Measurements from ENCODE around the gene AGRP. TPM values are rescaled to one million over a fixed set of nuclear protein-coding genes. Genes with fewer than 3 reads are reported as not detected.

The AGRP gene
- total and polyA plus RNA-seq, 8 donors: 0.18 to 1.9 (median 0.37) TPM; not detected in 1

GRCh38 chr16:67460168-67460567 is 23.2 kb downstream of the AGRP start:
- ATAC-seq: no peak
- no peak for DNase-seq
- Histone ChIP-seq H3K27me3 (no peaks in the 10 kb centered on the region), H3K9me3 (no peaks in the 10 kb centered on the region), H3K36me3 (peaks cover 0 to 33% of the 10 kb centered on the region in 2 donors), H3K27ac (peak overlapping the region; percentile 71 to 75), H3K4me1 (peaks cover 40 to 86% of the 10 kb centered on the region in 2 donors), H3K4me3 (no peak overlapping the region)
- no peak for TF ChIP-seq CTCF (IDR thresholded peaks at IDR 0.05)
- intact Hi-C loops (cut with DNase I): no loop called here

GRCh38 chr16:67459861-67460150 is 23.5 kb downstream of the AGRP start:
- ATAC-seq: no peak
- TF ChIP-seq CTCF (IDR thresholded peaks at IDR 0.05): no peak
- H3K9me3 ChIP-seq: no peaks in the 10 kb centered on the region
- intact Hi-C loops (cut with DNase I): no loop called here
- DNase-seq: no peak
- peaks cover 0 to 37% of the 10 kb centered on the region in 2 donors for H3K36me3 ChIP-seq
- H3K4me1 ChIP-seq: peaks cover 40 to 84% of the 10 kb centered on the region in 2 donors
- H3K4me3 ChIP-seq: no peak overlapping the region
- no peaks in the 10 kb centered on the region for H3K27me3 ChIP-seq
- peak overlapping the region; percentile 71 to 75 for H3K27ac ChIP-seq

- Histone ChIP-seq H3K27me3 (no peaks in the 10 kb centered on the region), H3K36me3 (peaks cover 0 to 36% of the 10 kb centered on the region in 2 donors), H3K27ac (peak overlapping the region; percentile 71 to 75), H3K9me3 (no peaks in the 10 kb centered on the region), H3K4me1 (peaks cover 40 to 84% of the 10 kb centered on the region in 2 donors), H3K4me3 (no peak overlapping the region)
- DNase-seq (peak in 1 of 4 donors; percentile 65), ATAC-seq (peak; percentile 79)
- TF ChIP-seq CTCF (IDR thresholded peaks at IDR 0.05): no peak
- intact Hi-C loops (cut with DNase I): no loop called here
Observed at GRCh38 chr16:67459066-67459860, 24.1 kb downstream of the AGRP start.

- DNase-seq (no peak), ATAC-seq (no peak)
- H3K27ac ChIP-seq: peak overlapping the region; percentile 71 to 75
- intact Hi-C loops (cut with DNase I): no loop called here
- no peak for TF ChIP-seq CTCF (IDR thresholded peaks at IDR 0.05)
- H3K4me1 ChIP-seq: peaks cover 40 to 78% of the 10 kb centered on the region in 2 donors
- H3K36me3 ChIP-seq: peaks cover 0 to 41% of the 10 kb centered on the region in 2 donors
- H3K9me3 ChIP-seq: no peaks in the 10 kb centered on the region
- H3K4me3 ChIP-seq: no peak overlapping the region
- H3K27me3 ChIP-seq: no peaks in the 10 kb centered on the region
Observed at GRCh38 chr16:67458121-67458641, 25.2 kb downstream of the AGRP start.

- no peak for TF ChIP-seq CTCF (IDR thresholded peaks at IDR 0.05)
- Histone ChIP-seq H3K4me3 (no peak overlapping the region), H3K9me3 (no peaks in the 10 kb centered on the region), H3K27me3 (no peaks in the 10 kb centered on the region), H3K4me1 (peaks cover 41 to 74% of the 10 kb centered on the region in 2 donors), H3K27ac (peak overlapping the region; percentile 71 to 75), H3K36me3 (peaks cover 0 to 47% of the 10 kb centered on the region in 2 donors)
- DNase-seq (no peak), ATAC-seq (no peak)
- intact Hi-C loops (cut with DNase I): no loop called here
Observed at GRCh38 chr16:67457611-67458010, 25.7 kb downstream of the AGRP start.
